ENCODE results near the gene VAMP4. TPM values are rescaled to one million over a fixed set of nuclear protein-coding genes. Genes with fewer than 3 reads are reported as not detected.
"Not testable (repeated sequence)": the region's sequence is repeated elsewhere in the genome, so short reads cannot be mapped to it uniquely, and the experiment has no call there.

The VAMP4 gene
- total and polyA plus RNA-seq, 5 donors, result 5.9 to 11.1 (median 9.5) TPM

DNA sequence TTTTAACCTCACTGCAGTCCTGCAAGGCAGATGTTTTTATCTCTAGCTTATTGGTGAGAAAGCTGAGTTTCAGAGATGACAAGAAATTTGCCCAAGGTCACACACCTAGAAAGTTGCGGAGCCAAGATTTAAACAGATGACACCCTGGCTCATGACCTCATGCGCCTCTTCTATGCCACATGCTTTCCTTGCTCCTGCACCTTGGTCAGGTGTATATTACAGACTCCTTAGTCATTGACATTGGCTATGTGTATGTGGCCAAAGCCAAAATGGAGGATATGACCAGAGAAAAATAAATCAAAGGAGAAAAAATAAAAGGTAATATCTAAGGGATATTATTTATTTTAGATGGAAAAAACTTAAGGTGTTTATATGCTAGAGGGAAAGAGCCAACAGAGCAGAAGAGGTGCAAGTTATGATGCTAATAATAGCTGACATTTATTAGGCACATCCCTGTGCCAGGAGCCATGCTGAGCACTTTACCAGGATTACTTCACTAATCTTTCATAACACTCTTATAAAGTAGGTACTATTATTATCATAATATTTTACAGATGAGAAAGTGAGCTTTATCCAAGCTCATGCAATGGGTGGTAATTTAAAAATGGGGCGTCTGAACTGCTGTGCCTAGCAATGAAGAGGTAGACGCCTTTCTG lies 75.6 kb downstream of the VAMP4 start:
- intact Hi-C loops (cut with DNase I), result no loop called here
- no peak overlapping the region for H3K27ac ChIP-seq (ENCODE audit: low read length)
- ATAC-seq (peak; percentile 59 to 69), DNase-seq (no peak)
- no peaks in the 10 kb centered on the region for H3K27me3 ChIP-seq (ENCODE audit: control insufficient read depth, insufficient read depth)
- H3K9me3 ChIP-seq (ENCODE audit: control insufficient read depth, low read length), result no peaks in the 10 kb centered on the region
- peaks cover 2% of the 10 kb centered on the region for H3K4me1 ChIP-seq (ENCODE audit: control insufficient read depth, insufficient read depth, low read length)
- no peak overlapping the region for H3K4me3 ChIP-seq (ENCODE audit: low read length)
- WGBS, result 68% methylated on average over 4 of the region's 4 CpGs

DNA sequence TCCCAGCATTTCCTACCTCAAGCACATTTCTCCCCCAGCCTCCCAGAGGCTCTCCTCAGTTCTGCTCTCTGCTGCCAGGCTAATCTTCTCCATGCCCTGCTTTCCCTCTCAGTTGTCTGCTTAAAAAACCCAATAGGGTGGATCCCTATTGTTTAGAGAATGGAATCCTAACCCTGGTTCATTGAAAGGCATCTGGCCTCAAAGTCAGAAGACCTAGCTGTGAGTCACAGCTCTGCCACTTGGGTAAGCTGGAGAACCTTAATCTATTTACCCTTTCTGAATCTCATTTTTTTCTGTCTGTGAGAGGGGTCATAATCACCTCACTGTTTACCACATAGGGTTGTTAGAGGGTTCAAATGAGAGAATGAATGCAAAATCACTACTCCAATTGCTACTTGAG lies 76.9 kb downstream of the VAMP4 start:
- H3K4me3 ChIP-seq (ENCODE audit: low read length), result no peak overlapping the region
- H3K27ac ChIP-seq (ENCODE audit: low read length), result no peak overlapping the region
- no peaks in the 10 kb centered on the region for H3K9me3 ChIP-seq (ENCODE audit: control insufficient read depth, low read length)
- peaks cover 2% of the 10 kb centered on the region for H3K4me1 ChIP-seq (ENCODE audit: control insufficient read depth, insufficient read depth, low read length)
- ATAC-seq (no peak), DNase-seq (no peak)
- intact Hi-C loops (cut with DNase I), result no loop called here
- H3K27me3 ChIP-seq (ENCODE audit: control insufficient read depth, insufficient read depth), result no peaks in the 10 kb centered on the region

DNA sequence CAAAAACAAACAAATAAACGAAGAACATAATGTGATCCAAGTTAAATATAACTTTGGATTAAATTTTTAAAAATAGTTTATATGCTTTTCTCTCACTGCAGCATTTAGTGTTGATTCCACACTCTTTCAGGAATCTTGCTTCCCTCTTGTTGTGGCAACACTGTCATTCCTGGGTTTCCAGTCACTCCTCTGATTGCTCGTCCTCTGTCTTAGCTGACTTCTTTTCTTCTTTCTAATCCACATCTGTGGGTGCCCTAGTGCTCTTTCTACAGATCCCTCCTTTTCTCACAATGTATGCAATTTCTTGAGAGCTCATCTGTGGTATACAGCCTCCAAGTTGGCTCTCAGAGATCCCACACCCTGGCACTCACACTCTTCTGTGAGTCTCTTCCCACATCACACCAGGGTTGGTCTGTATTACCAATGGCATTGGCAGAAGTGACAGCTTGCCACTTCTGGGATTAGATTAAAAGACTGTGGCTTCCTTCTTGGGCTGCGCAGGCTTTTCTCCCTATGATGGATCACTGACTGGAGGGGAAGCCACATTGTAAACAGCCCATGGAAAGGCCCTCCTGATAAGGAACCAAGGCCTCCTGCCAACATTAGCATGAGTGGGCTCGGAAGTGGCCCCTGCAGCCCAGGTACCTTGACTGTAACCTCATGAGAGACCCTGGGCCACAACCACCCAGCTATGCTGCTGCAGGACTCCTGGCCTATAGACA lies 77.8 kb downstream of the VAMP4 start:
- peak overlapping the region; percentile 31 for H3K27ac ChIP-seq (ENCODE audit: low read length)
- DNase-seq (no peak), ATAC-seq (no peak)
- H3K4me3 ChIP-seq (ENCODE audit: low read length), result no peak overlapping the region
- no peaks in the 10 kb centered on the region for H3K9me3 ChIP-seq (ENCODE audit: control insufficient read depth, low read length)
- intact Hi-C loops (cut with DNase I), result no loop called here
- H3K4me1 ChIP-seq (ENCODE audit: control insufficient read depth, insufficient read depth, low read length), result peaks cover 2% of the 10 kb centered on the region
- H3K27me3 ChIP-seq (ENCODE audit: control insufficient read depth, insufficient read depth), result no peaks in the 10 kb centered on the region
- 48% methylated on average over 4 of the region's 4 CpGs for WGBS

DNA sequence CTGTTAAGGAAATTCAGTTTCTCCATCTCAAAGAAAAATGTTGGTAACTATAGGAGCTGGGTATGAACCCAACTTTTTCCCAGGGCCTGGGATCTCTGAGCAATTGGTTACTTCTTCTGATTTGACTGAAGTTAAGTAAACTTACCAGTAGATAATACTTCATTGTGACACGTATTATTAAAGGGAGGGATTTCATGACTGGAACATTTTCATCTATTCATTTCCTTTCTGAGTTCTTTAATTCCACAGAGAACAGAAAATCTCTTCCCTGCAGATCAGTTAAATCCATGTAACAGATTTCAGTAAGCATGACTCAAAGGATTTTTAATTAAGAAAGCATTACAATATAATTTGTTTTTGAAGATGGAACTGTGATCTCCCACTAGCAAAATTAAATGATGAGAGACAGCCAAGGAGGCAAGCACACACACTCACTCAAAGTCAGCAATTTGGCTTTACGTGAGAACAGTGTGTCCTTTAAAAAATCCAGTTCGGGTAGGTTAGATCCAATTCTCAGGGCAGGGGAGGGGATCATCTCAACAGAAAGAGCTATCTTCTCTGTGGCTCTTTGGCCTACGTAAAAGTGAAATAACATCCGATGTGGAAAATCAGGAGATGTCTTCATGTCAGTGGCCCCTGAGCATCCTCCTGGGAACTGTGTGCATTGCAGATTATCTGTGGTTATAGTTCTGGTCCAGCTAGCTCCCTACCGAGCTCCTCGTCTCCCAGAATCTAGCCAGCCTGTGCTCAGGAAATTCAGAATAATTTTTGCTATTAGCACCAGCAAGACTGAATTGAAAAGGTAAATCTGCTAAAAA lies 78.6 kb downstream of the VAMP4 start:
- WGBS, result 50% methylated on average over 7 of the region's 7 CpGs
- Histone ChIP-seq H3K27me3 (ENCODE audit: control insufficient read depth, insufficient read depth) (no peaks in the 10 kb centered on the region), H3K4me3 (ENCODE audit: low read length) (no peak overlapping the region), H3K9me3 (ENCODE audit: control insufficient read depth, low read length) (no peaks in the 10 kb centered on the region), H3K27ac (ENCODE audit: low read length) (peak overlapping the region; percentile 59), H3K4me1 (ENCODE audit: control insufficient read depth, insufficient read depth, low read length) (peaks cover 2% of the 10 kb centered on the region)
- intact Hi-C loops (cut with DNase I), result no loop called here
- DNase-seq (no peak), ATAC-seq (peak; percentile 29 to 64)

DNA sequence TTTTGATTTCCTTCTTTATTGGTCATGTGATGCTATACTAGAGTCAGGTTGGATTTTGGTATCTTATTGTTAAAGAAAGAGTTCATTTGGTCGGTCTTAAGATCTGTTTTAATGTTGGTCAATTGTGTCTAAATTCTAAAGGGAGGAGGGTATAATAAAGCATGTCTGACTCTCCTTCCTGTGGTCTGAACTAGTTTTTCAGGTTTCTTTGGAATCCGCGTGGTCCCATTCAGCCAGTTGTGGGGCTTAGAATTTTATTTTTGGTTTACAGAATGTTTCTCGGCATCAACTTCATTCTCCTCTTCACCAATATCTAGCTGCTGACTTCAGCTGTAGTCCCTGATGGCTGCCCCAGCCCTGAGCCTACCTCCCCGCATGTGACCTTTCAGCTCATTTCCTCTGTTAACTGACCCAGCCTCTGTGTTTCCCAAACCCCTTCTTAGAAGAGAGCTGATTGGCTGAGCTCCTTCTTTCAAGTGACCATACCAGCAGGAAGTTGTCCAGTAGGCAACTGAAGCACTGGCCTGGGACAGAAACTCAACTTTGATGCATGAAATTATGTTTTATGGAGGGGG lies 80.7 kb downstream of the VAMP4 start:
- H3K27me3 ChIP-seq (ENCODE audit: control insufficient read depth, insufficient read depth), result no peaks in the 10 kb centered on the region
- no peak overlapping the region for H3K27ac ChIP-seq (ENCODE audit: low read length)
- H3K4me3 ChIP-seq (ENCODE audit: low read length), result no peak overlapping the region
- ATAC-seq, result no peak
- intact Hi-C loops (cut with DNase I), result no loop called here
- WGBS, result 95% methylated on average over 5 of the region's 5 CpGs
- DNase-seq, result no peak
- no peaks in the 10 kb centered on the region for H3K9me3 ChIP-seq (ENCODE audit: control insufficient read depth, low read length)
- H3K4me1 ChIP-seq (ENCODE audit: control insufficient read depth, insufficient read depth, low read length), result peaks cover 2% of the 10 kb centered on the region

DNA sequence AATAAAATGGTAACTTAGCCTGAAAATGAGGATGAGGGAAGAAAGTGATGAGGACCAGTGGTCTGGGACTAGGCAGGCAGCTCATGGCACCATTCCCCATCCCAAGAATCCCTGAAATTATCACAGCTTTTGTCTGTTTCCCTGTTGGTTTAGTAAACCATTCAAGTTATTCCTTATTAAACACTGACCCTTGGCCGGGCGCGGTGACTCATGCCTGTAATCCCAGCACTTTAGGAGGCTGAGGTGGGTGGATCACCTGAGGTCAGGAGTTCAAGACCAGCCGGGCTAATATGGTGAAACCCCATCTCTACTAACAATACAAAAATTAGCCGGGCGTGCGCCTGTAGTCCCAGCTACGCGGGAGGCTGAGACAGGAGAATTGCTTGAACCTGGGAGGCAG lies 85.7 kb downstream of the VAMP4 start:
- not testable (repeated sequence) for H3K27ac ChIP-seq (ENCODE audit: low read length); H3K4me1 ChIP-seq (ENCODE audit: control insufficient read depth, insufficient read depth, low read length); H3K27me3 ChIP-seq (ENCODE audit: control insufficient read depth, insufficient read depth); ATAC-seq; H3K9me3 ChIP-seq (ENCODE audit: control insufficient read depth, low read length); H3K4me3 ChIP-seq (ENCODE audit: low read length); DNase-seq
- intact Hi-C loops (cut with DNase I), result loop anchor here in 1 of 4 donors (10.0 kb wide), 1 partner anchor 329 kb away; no protein-coding TSS in a partner anchor
- WGBS, result 97% methylated on average over 9 of the region's 9 CpGs

DNA sequence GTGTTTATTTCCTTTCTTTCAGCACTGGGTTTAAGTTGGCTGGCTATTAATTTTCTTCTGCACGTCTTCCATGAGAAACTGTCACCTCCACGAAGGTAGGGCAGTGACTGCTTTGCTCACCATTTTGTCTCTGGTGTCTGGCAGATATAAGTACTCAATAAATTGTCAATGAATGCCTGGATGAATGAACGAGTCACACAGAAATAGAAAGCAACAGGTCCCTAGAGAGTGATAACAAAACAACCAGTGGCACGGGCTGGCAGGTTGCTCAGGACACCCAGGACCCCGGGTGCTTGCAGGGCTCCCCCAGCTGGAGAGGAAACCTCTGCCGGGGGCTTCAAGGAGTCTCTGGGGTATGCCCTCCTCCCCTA lies 86.1 kb downstream of the VAMP4 start:
- DNase-seq (no peak), ATAC-seq (no peak)
- Histone ChIP-seq H3K27ac (ENCODE audit: low read length) (no peak overlapping the region), H3K27me3 (ENCODE audit: control insufficient read depth, insufficient read depth) (no peaks in the 10 kb centered on the region), H3K4me1 (ENCODE audit: control insufficient read depth, insufficient read depth, low read length) (peaks cover 3% of the 10 kb centered on the region), H3K4me3 (ENCODE audit: low read length) (no peak overlapping the region), H3K9me3 (ENCODE audit: control insufficient read depth, low read length) (no peaks in the 10 kb centered on the region)
- 42% methylated on average over 6 of the region's 6 CpGs for WGBS
- intact Hi-C loops (cut with DNase I), result loop anchor here in 1 of 4 donors (10.0 kb wide), 1 partner anchor 329 kb away; no protein-coding TSS in a partner anchor

DNA sequence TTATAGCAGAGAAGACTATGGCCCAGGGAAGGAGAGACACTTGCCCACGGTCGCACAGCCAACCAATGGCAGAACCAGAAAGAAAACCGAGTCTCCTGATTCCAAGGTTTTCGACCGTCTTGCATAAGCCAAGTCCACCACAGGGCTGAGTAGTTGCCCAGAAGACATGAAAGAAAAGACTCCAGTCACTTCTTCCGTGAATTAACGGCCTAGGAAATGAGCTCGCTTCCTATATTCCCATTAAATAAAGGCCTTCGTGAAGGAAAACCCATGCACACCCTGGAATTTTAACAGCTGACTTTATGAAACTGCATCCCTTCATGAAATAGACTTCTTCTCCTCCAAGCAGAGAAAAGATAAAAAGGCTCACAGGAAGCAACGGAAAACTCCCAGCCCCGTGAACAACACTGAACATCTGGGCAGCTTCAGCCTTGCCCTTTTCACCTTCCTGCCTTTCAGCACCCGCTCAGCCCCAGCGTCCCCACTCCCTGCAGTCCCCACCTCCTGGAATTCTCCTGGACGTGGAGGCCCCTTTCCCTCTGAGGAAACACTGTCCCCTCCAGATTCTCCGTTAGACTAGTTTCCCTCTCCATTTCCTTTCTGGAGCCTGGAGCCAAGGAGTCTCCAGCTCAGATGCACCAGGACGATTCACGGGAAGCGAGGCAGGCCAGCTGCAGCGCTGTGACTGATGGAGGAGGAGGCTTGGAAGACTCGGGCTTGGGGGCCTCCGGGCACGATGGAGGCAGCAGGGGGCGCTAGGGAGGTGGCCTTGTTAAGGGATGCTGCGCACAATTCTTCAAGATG lies 86.7 kb downstream of the VAMP4 start:
- intact Hi-C loops (cut with DNase I), result loop anchor here in 1 of 4 donors (10.0 kb wide), 1 partner anchor 330 kb away; no protein-coding TSS in a partner anchor
- peak; percentile 88 to 93 for ATAC-seq
- Histone ChIP-seq H3K27me3 (ENCODE audit: control insufficient read depth, insufficient read depth) (no peaks in the 10 kb centered on the region), H3K27ac (ENCODE audit: low read length) (peak overlapping the region; percentile 44), H3K4me1 (ENCODE audit: control insufficient read depth, insufficient read depth, low read length) (peaks cover 3% of the 10 kb centered on the region), H3K4me3 (ENCODE audit: low read length) (no peak overlapping the region), H3K9me3 (ENCODE audit: control insufficient read depth, low read length) (no peaks in the 10 kb centered on the region)
- WGBS, result 18% methylated on average over 24 of the region's 24 CpGs
- peak; percentile 87 to 95 (median 95) for DNase-seq

DNA sequence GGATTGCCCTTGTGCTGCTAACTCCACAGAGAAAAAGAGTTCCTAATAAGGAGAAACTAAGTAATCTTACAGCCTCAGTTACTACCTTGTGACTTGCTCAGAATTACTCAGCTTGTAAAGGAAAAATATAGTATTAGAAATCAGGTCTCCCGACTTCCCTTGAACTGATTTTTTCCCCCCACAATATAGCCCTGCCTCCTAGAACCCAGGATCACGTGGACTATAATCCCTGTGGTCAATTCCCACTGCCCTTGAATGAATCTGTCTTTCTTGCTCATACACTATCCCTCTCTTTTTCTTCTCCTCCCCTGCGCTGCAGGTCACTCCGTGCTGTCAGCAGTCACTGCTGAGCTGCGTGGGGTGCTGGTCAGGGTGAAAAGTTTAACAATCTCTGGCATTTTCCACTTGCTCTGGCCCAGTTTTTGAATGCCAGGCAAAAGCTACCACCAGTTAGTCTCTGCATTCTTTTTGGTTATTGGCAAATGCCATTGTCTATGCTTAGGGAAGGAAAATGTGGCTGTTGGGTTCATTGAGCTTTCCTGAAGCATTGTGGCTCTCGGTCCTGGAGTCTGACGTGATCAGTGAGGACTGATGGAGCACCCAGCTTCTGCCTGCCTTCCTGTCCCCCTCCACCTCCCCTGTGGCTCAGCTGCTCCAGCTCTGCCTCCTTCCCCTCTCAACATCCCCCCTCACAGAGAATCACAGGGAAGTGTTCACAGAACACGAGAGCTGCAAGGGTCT lies 87.5 kb downstream of the VAMP4 start:
- peak; percentile 55 to 59 for ATAC-seq
- no peak for DNase-seq
- Histone ChIP-seq H3K9me3 (ENCODE audit: control insufficient read depth, low read length) (no peaks in the 10 kb centered on the region), H3K27me3 (ENCODE audit: control insufficient read depth, insufficient read depth) (no peaks in the 10 kb centered on the region), H3K27ac (ENCODE audit: low read length) (peak overlapping the region; percentile 44), H3K4me1 (ENCODE audit: control insufficient read depth, insufficient read depth, low read length) (peaks cover 3% of the 10 kb centered on the region), H3K4me3 (ENCODE audit: low read length) (no peak overlapping the region)
- intact Hi-C loops (cut with DNase I), result loop anchor here in 1 of 4 donors (10.0 kb wide), 1 partner anchor 330 kb away; no protein-coding TSS in a partner anchor
- 12% methylated on average over 8 of the region's 8 CpGs for WGBS

DNA sequence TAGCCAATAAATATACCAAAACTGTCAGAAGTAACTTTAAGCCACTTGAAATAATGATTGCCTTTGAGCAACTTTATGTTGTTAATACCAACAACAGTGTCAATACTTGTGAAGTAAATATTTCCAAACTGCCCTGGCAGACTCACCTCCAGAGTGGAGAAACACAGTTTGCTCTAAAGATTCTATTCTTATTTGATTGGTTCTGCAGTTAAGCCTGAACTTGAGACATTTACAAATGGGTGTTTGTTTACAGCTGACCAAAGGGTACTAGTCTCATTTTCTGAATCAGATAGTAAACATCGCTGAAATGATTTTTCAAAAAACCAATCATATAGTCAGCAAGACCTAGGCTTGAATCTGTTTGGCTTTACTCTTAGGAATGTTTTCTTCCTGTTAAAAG lies 88.1 kb downstream of the VAMP4 start:
- peaks cover 3% of the 10 kb centered on the region for H3K4me1 ChIP-seq (ENCODE audit: control insufficient read depth, insufficient read depth, low read length)
- ATAC-seq (no peak), DNase-seq (no peak)
- 45% methylated on average over 1 of the region's 1 CpG for WGBS
- H3K4me3 ChIP-seq (ENCODE audit: low read length), result no peak overlapping the region
- H3K27me3 ChIP-seq (ENCODE audit: control insufficient read depth, insufficient read depth), result no peaks in the 10 kb centered on the region
- no peak overlapping the region for H3K27ac ChIP-seq (ENCODE audit: low read length)
- intact Hi-C loops (cut with DNase I), result loop anchor here in 1 of 4 donors (10.0 kb wide), 1 partner anchor 331 kb away; no protein-coding TSS in a partner anchor
- H3K9me3 ChIP-seq (ENCODE audit: control insufficient read depth, low read length), result no peaks in the 10 kb centered on the region
